GM23248 (cell line): ENCODE data around the gene PGAP2. TPM values are rescaled to one million over a fixed set of nuclear protein-coding genes. Genes with fewer than 3 reads are reported as not detected.

Source experiments
- DNase-seq: peaks from one replicate; pipeline ENCODE4 v3.0.0-alpha.2; 2015
- H2AFZ ChIP-seq: fragments of 200-600 bp; sonication (generic); 2 replicates; pipeline ENCODE4 v1.6.1; 2016; ENCODE audit warnings: antibody characterized with exemption
- H3F3A ChIP-seq: fragments of 200-600 bp; sonication (generic); 2 replicates; pipeline ENCODE4 v1.6.1; 2016; ENCODE audit warnings: mild to moderate bottlenecking, antibody characterized with exemption, mixed run types; ENCODE audit not compliant: insufficient read depth
- H3K27ac ChIP-seq: fragments of 200-600 bp; sonication (generic); 2 replicates; pipeline ENCODE4 v1.5.1; 2016; ENCODE audit warnings: mild to moderate bottlenecking
- H3K27me3 ChIP-seq: fragments of 200-600 bp; sonication (generic); replicated peaks from 2 replicates; pipeline ENCODE4 v1.6.1; 2016; ENCODE audit warnings: mild to moderate bottlenecking; ENCODE audit not compliant: insufficient read depth
- H3K36me3 ChIP-seq: fragments of 200-600 bp; sonication (generic); 2 replicates; pipeline ENCODE4 v1.6.1; 2016; ENCODE audit warnings: low read depth, mild to moderate bottlenecking
- H3K4me1 ChIP-seq: fragments of 200-600 bp; sonication (generic); 2 replicates; pipeline ENCODE4 v1.6.1; 2016; ENCODE audit warnings: mild to moderate bottlenecking; ENCODE audit not compliant: insufficient read depth
- H3K4me2 ChIP-seq: fragments of 200-600 bp; sonication (generic); one replicate; pipeline ENCODE4 v1.6.1; 2016; ENCODE audit warnings: mild to moderate bottlenecking; ENCODE audit not compliant: unreplicated experiment
- H3K4me3 ChIP-seq: fragments of 200-600 bp; sonication (generic); 2 replicates; pipeline ENCODE4 v1.5.1; 2016; ENCODE audit warnings: mild to moderate bottlenecking
- H3K79me2 ChIP-seq: fragments of 200-600 bp; sonication (generic); 2 replicates; pipeline ENCODE4 v1.6.1; 2016; ENCODE audit warnings: mild to moderate bottlenecking; ENCODE audit not compliant: insufficient read depth
- H3K9ac ChIP-seq: fragments of 200-600 bp; sonication (generic); 2 replicates; pipeline ENCODE4 v1.6.1; 2016; ENCODE audit warnings: mild to moderate bottlenecking
- H3K9me2 ChIP-seq: fragments of 200-600 bp; sonication (generic); 2 replicates; pipeline ENCODE4 v1.6.1; 2016; ENCODE audit warnings: mixed run types, mild to moderate bottlenecking, moderate library complexity; ENCODE audit not compliant: insufficient read depth
- H3K9me3 ChIP-seq: fragments of 200-600 bp; sonication (generic); one replicate; pipeline ENCODE4 v1.6.1; 2017; ENCODE audit warnings: low read depth
- H4K20me1 ChIP-seq: fragments of 200-600 bp; sonication (generic); 2 replicates; pipeline ENCODE4 v1.6.0; 2016; ENCODE audit not compliant: insufficient read depth
- EZH2 ChIP-seq: fragments of 200-600 bp; sonication (generic); IDR thresholded peaks from 2 replicates; pipeline ENCODE4 v1.6.1; 2018; ENCODE audit warnings: antibody characterized with exemption, mild to moderate bottlenecking; ENCODE audit not compliant: insufficient read depth, poor library complexity, severe bottlenecking
- EZH2phosphoT487 ChIP-seq: fragments of 200-600 bp; sonication (generic); IDR thresholded peaks from 2 replicates; pipeline ENCODE4 v1.6.1; 2018; ENCODE audit warnings: antibody characterized with exemption, moderate library complexity, mild to moderate bottlenecking, low read depth; ENCODE audit not compliant: insufficient read depth
- WGBS, 2 experiments: methylation state at CpG; one replicate each; pipeline ENCODE4 v1.1.6; 2015 to 2017; ENCODE audit warnings: low lambda C conversion rate in 2 of 2, low coverage in 1 of 2; ENCODE audit errors: missing lambda C conversion rate in 2 of 2; 5-methylcytosine and 5-hydroxymethylcytosine counted together
- in situ Hi-C: fragments of 300-500 bp; cut with MboI; formaldehyde crosslinking; loops from 2 replicates; pipeline ENCODE4 v1.15.0; 2020
- polyA plus RNA-seq: library from polyadenylated mRNA; unstranded; fragments of >200 nt; fragmentation: Nextera tagmentation; extraction: Ambion mirVana; gene quantifications from 2 replicates; pipeline ENCODE4 v1.2.1, GENCODE V29; 2016
- total RNA-seq: library from RNA; depleted of rRNA; stranded (reverse); fragments of >200 nt; shearing (Covaris generic); gene quantifications from 2 replicates; pipeline ENCODE4 v1.2.3, GENCODE V29; 2014

The PGAP2 gene
- total and polyA plus RNA-seq, 2 experiments from 2014 or later, result 14.7 to 19.0 TPM

DNA sequence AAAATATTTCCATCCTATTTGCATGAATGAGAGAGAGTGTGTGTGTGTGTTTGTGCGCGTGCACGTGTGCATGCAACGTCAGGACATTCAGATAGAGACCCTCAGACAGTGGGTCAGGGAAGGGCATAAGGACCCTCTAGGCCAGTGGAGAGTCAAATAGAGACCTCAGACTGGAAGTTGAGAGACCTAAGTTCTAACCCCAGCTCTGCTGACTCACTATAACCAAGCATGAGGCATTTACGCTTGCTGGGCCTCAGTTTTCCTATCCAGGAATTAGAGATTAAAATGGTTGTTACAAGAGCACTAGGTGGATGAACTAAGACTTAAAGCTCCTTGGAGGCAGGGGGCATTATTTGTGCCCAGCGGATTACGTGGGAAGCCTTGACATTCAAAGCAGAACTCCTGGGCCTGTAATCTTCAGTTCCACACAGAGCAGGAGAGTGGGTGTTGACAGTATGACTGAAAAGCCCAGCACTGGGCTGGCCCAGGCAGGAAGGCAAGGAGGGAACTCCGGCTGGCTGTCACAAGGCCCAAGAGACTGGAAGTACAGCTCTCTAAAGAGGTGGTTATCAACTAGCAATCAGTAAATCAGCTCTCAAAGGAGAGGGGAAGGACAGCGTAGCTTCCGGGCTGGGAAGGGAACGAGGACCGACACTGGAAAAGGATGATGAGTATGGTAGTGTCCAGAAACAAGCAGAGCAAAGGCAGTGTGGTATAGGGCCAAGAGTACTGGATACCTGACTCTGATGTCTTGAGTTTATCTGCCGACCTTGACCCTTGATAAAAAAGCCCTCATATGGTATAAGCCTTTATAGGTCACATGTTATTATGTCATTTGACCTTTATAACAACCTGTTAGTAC, 23.2 kb downstream of the PGAP2 start:
- Histone ChIP-seq H3K27me3 (no peaks in the 10 kb centered on the region), H4K20me1 (peaks cover 3% of the 10 kb centered on the region; the same call in 1 of the 2 replicates), H3K9me2 (no peaks in the 10 kb centered on the region), H3K79me2 (peaks cover 75% of the 10 kb centered on the region), H3K4me3 (no peak overlapping the region), H3K9ac (no peak overlapping the region), H3K36me3 (peaks cover 10% of the 10 kb centered on the region), H3K27ac (no peak overlapping the region), H3K9me3 (no peaks in the 10 kb centered on the region), H2AFZ (no peak overlapping the region), H3K4me2 (no peak overlapping the region), H3F3A (peaks cover 5% of the 10 kb centered on the region; the same call in 1 of the 2 replicates), H3K4me1 (peaks cover 10% of the 10 kb centered on the region)
- in situ Hi-C loops, result no loop called here
- TF ChIP-seq EZH2, result no peak
- no peak for TF ChIP-seq EZH2phosphoT487
- WGBS, 2 experiments, result 66 to 70% methylated on average over 12 to 13 of the region's 13 CpGs
- DNase-seq, result no peak

DNA sequence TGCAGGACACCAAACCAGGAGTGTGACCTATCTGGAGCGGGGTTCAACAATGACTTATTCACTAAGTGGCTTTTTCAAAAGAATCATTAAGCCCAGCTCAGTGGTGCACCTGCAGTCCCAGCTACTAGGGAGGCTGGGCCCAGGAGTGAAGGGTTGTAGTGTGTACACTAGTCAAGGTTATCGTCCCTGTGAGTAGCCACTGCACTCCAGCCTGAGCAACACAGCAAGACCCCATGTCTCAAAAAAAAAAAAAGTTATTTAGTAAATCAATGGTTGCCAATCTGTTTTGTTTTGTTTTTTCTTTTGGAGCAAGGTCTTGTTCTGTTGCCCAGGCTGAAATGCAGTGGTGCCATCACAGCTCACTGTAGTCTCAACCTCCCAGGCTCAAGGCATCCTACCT, 24.5 kb downstream of the PGAP2 start:
- Histone ChIP-seq H3K27ac (no peak overlapping the region), H3K9ac (no peak overlapping the region), H3K4me2 (no peak overlapping the region), H3K9me2 (no peaks in the 10 kb centered on the region), H3K36me3 (peaks cover 10% of the 10 kb centered on the region), H3F3A (peaks cover 5% of the 10 kb centered on the region; the same call in 1 of the 2 replicates), H4K20me1 (peaks cover 7% of the 10 kb centered on the region; the same call in 1 of the 2 replicates), H3K27me3 (no peaks in the 10 kb centered on the region), H2AFZ (no peak overlapping the region), H3K4me3 (no peak overlapping the region), H3K9me3 (no peaks in the 10 kb centered on the region), H3K4me1 (peaks cover 15% of the 10 kb centered on the region), H3K79me2 (peaks cover 87% of the 10 kb centered on the region)
- no peak for DNase-seq
- no peak for TF ChIP-seq EZH2
- no peak for TF ChIP-seq EZH2phosphoT487
- in situ Hi-C loops, result no loop called here
- 94 to 95% methylated on average over 2 of the region's 2 CpGs for WGBS, 2 experiments

DNA sequence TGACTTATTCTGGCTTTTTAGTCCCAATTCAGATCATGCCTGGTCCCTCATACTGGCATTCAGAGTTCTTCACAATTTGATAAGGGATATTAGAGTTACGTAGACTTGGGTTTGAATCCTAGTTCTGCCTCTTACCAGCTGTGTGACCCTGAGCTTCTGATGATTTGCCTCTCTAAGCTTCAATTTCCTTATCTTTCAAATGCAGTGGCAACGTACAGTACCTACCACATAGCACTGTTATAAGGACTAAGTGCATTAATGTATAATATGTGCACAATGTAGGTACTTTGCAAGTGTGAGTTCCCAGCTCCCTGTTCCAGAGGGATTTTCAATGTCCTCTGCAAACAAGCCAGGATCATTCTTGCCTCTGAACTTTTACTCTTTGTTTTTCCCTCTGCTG, 25.1 kb downstream of the PGAP2 start:
- Histone ChIP-seq H2AFZ (no peak overlapping the region), H3K9ac (no peak overlapping the region), H3K27me3 (no peaks in the 10 kb centered on the region), H3K4me3 (no peak overlapping the region), H3K4me1 (peaks cover 18% of the 10 kb centered on the region), H4K20me1 (peaks cover 7% of the 10 kb centered on the region; the same call in 1 of the 2 replicates), H3K9me3 (no peaks in the 10 kb centered on the region), H3K27ac (no peak overlapping the region), H3K9me2 (no peaks in the 10 kb centered on the region), H3F3A (peaks cover 5% of the 10 kb centered on the region; the same call in 1 of the 2 replicates), H3K36me3 (peaks cover 10% of the 10 kb centered on the region), H3K79me2 (peaks cover 93% of the 10 kb centered on the region), H3K4me2 (no peak overlapping the region)
- in situ Hi-C loops, result no loop called here
- no peak for TF ChIP-seq EZH2
- no peak for TF ChIP-seq EZH2phosphoT487
- 98 to 100% methylated on average over 2 of the region's 2 CpGs for WGBS, 2 experiments
- DNase-seq, result no peak

DNA sequence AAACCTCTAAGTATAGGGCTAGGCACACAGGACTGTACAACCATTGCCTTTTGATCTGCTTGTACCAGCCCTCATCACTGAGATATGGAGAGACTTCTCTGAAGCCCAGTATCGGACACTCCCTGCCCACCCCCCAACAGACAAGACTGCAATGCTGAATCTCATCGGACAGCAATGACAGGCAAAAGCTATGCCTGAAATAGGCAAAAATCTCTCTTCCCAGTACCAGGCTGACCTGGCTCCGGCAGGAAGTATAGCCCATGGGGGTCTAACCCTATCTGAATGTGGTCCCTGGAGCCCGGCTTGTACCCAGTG, 25.9 kb downstream of the PGAP2 start:
- Histone ChIP-seq H3K79me2 (peaks cover 100% of the 10 kb centered on the region), H3F3A (peaks cover 5% of the 10 kb centered on the region; the same call in 1 of the 2 replicates), H2AFZ (no peak overlapping the region), H3K27ac (no peak overlapping the region), H3K36me3 (peaks cover 10% of the 10 kb centered on the region), H3K4me3 (no peak overlapping the region), H3K9me3 (no peaks in the 10 kb centered on the region), H4K20me1 (peaks cover 7% of the 10 kb centered on the region; the same call in 1 of the 2 replicates), H3K27me3 (no peaks in the 10 kb centered on the region), H3K9ac (no peak overlapping the region), H3K4me1 (peaks cover 18% of the 10 kb centered on the region), H3K4me2 (no peak overlapping the region), H3K9me2 (no peaks in the 10 kb centered on the region)
- TF ChIP-seq EZH2phosphoT487 (no peak), EZH2 (no peak)
- DNase-seq, result no peak
- 96 to 97% methylated on average over 4 of the region's 4 CpGs for WGBS, 2 experiments
- in situ Hi-C loops, result no loop called here
